ENCODE results near the gene KRTAP2-1. TPM values are rescaled to one million over a fixed set of nuclear protein-coding genes. Genes with fewer than 3 reads are reported as not detected.

Gene KRTAP2-1
- total and polyA plus RNA-seq, 2 of the 8 experiments (the other 6 are each of a cell fraction or from before 2014, with no cell fraction given): not detected

- H2AFZ ChIP-seq (ENCODE audit: low read length): no peak overlapping the region
- no peaks in the 10 kb centered on the region for H3K9me3 ChIP-seq (ENCODE audit: insufficient read depth in 2 of 2, low read depth in 1 of 2, low read length in 1 of 2)
- no peak overlapping the region for H3K27ac ChIP-seq (ENCODE audit: low read depth, low read length)
- H3K27me3 ChIP-seq (replicated peaks in 1 of 4; ENCODE audit: control insufficient read depth in 3 of 4, extremely low read depth in 1 of 4, insufficient read depth in 3 of 4, low read length in 3 of 4): no peaks in the 10 kb centered on the region
- ChIA-PET POLR2A (ENCODE audit: partially characterized antibody) (no interaction called here), CTCF (ENCODE audit: partially characterized antibody) (interaction anchor here (1.2 to 1.3 kb wide), 2 partner anchors 49 to 309 kb away, joined by 4 to 5 read pairs; no protein-coding TSS in a partner anchor)
- WGBS, 2 experiments (ENCODE audit: extremely low coverage in 1 of 2, insufficient coverage in 1 of 2, insufficient read length in 1 of 2, insufficient replicate concordance in 2 of 2, low coverage in 1 of 2, low lambda C conversion rate in 2 of 2, missing lambda C conversion rate in 1 of 2): 72% methylated on average over 3 of the region's 3 CpGs; no CpG with 5 or more reads in 1 of the 2 experiments
- no peaks in the 10 kb centered on the region for H3K79me2 ChIP-seq (ENCODE audit: control insufficient read depth in 1 of 2, insufficient read depth in 2 of 2, low read length in 2 of 2)
- no peak for TF ChIP-seq CBX8 (IDR thresholded peaks at IDR 0.05; ENCODE audit: borderline replicate concordance, low read depth, low read length)
- no peak for TF ChIP-seq TAF7 (optimal IDR thresholded peaks at IDR 0.05; ENCODE audit: borderline replicate concordance, low read depth, low read length)
- TF ChIP-seq SP2 (IDR thresholded peaks at IDR 0.05; ENCODE audit: low read length): no peak
- no peak for TF ChIP-seq CHD1 (IDR thresholded peaks at IDR 0.05; ENCODE audit: low read depth, low read length)
- no peak for TF ChIP-seq JUND (IDR thresholded peaks at IDR 0.05; ENCODE audit: low read length)
- TF ChIP-seq, protein P1, sequence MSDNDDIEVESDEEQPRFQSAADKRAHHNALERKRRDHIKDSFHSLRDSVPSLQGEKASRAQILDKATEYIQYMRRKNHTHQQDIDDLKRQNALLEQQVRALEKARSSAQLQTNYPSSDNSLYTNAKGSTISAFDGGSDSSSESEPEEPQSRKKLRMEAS (IDR thresholded peaks at IDR 0.05): no peak
- TF ChIP-seq TAF1 (IDR thresholded peaks at IDR 0.05; ENCODE audit: low read depth, low read length): no peak
- TF ChIP-seq ATF3 (IDR thresholded peaks at IDR 0.05; ENCODE audit: insufficient read depth, low read depth, low read length): no peak
- TF ChIP-seq CREB1 (IDR thresholded peaks at IDR 0.05): no peak
- TF ChIP-seq SP4 (IDR thresholded peaks at IDR 0.05; ENCODE audit: low read length): no peak
- TF ChIP-seq SIX5 (IDR thresholded peaks at IDR 0.05; ENCODE audit: low read depth, low read length): no peak
- no peak for TF ChIP-seq HDAC2 (IDR thresholded peaks at IDR 0.05; ENCODE audit: borderline replicate concordance in 1 of 2, low read depth in 2 of 2, low read length in 2 of 2)
- no peak for TF ChIP-seq KDM1A (IDR thresholded peaks at IDR 0.05; ENCODE audit: borderline replicate concordance, low read length)
- no peak overlapping the region for H3K4me3 ChIP-seq (ENCODE audit: extremely low read depth in 1 of 4, insufficient read depth in 2 of 4, low read depth in 3 of 4, low read length in 4 of 4)
- H2BK12ac ChIP-seq (ENCODE audit: low read depth, low read length): no peak overlapping the region
- H2BK120ac ChIP-seq (replicated peaks; ENCODE audit: low read depth, low read length): no peak overlapping the region
- H3K18ac ChIP-seq (ENCODE audit: extremely low read depth, low read length): no peak overlapping the region
- no peak overlapping the region for H3K9ac ChIP-seq (replicated peaks in 1 of 4; ENCODE audit: extremely low read depth in 1 of 4, low read depth in 3 of 4, low read length in 3 of 4)
- no peak overlapping the region for H2BK5ac ChIP-seq (ENCODE audit: low read depth, low read length)
- H3K4me1 ChIP-seq (replicated peaks in 1 of 4; ENCODE audit: control insufficient read depth in 3 of 4, insufficient read depth in 4 of 4, low read length in 3 of 4): peaks cover 0 to 10% (median 6%) of the 10 kb centered on the region in 4 experiments; a peak in 6 of 7 replicates
- no peak overlapping the region for H3K14ac ChIP-seq (ENCODE audit: insufficient read length)
- no peaks in the 10 kb centered on the region for H3K79me1 ChIP-seq (ENCODE audit: low read depth, low read length)
- H2BK15ac ChIP-seq (ENCODE audit: low read length): no peak overlapping the region
- no peak overlapping the region for H3K23ac ChIP-seq (ENCODE audit: insufficient read length)
- H3K23me2 ChIP-seq (ENCODE audit: low read depth, low read length): no peaks in the 10 kb centered on the region
- H4K8ac ChIP-seq (ENCODE audit: extremely low read depth, insufficient read depth, low read length): no peak overlapping the region
- no peak overlapping the region for H3K4ac ChIP-seq (replicated peaks; ENCODE audit: insufficient read length, low read depth, low read length)
- H3K56ac ChIP-seq (replicated peaks; ENCODE audit: insufficient read length, low read depth, low read length): no peak overlapping the region
- no peak overlapping the region for H4K5ac ChIP-seq (ENCODE audit: insufficient read length, low read depth, low read length)
- H3K36me3 ChIP-seq (ENCODE audit: control insufficient read depth in 2 of 4, insufficient read depth in 4 of 4, low read length in 3 of 4): no peaks in the 10 kb centered on the region
- H4K20me1 ChIP-seq (replicated peaks in 1 of 2; ENCODE audit: control insufficient read depth in 1 of 2, insufficient read depth in 2 of 2, low read length in 2 of 2): no peaks in the 10 kb centered on the region
- no peak for DNase-seq (ENCODE audit: low read depth in 1 of 2, low spot score in 2 of 2)
- no peak overlapping the region for H4K91ac ChIP-seq (replicated peaks; ENCODE audit: insufficient read length, low read length)
- H2AK5ac ChIP-seq (ENCODE audit: low read depth, low read length): no peak overlapping the region
- no peak for FAIRE-seq
- no peak overlapping the region for H3K4me2 ChIP-seq (ENCODE audit: insufficient read depth in 1 of 2, low read depth in 2 of 2, low read length in 2 of 2)
- H2BK20ac ChIP-seq (ENCODE audit: low read length): no peak overlapping the region
Observed at GRCh38 chr17:41013181-41013580, 33.9 kb downstream of the KRTAP2-1 start.

Measured in H1 (cell line).